NCI-H774 (cell line): ENCODE results near the gene HCST.

Experiments
- DNase-seq: peaks from one replicate; lab custom pipeline; 2025; lab: John Stamatoyannopoulos, UW

The HCST gene

DNA sequence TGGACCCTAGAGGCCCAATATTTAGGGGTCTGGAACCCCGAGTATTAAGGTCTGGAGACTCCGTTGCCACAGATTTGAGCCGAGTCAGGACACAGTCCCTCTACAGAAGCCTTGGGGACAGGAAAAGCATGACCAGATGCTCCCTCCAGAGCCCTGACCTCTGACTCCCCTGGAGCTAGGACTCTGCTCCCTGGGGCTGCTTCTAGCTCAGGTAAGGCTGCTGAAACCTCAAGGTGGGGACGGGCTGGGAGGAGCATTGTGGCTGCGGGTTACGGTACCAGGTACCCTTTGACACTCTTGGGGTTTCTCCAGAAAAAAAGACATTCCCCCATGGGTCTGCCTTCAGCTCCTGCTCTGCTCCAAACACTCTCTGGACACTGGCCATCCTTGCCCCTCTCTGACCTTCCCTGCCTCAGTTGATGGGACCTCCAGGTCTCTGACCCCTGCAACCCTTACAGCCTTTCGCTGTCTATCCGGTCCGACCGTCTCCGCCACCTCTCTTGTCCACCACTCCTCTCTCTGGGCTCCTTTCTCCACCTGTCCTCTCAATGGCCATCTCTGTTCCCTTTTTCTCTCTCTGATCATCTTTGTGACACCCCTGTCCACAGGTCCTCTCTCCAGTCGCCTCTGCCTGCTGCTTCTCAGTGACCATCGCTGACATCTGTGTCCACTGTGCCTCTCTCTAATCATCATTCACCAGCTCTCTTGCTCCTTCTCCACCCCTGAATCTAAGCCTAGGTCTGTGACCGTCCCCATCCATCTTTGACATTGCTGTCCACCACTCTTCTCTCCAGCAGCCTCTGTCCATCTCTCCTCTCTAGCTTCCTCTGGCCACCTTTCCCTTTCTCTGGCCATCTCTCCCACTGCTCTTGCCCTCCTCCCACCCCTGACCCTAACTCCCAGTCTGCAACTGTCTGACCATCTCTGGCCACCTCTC, 35.3 kb downstream of the HCST start:
- no peak for DNase-seq

DNA sequence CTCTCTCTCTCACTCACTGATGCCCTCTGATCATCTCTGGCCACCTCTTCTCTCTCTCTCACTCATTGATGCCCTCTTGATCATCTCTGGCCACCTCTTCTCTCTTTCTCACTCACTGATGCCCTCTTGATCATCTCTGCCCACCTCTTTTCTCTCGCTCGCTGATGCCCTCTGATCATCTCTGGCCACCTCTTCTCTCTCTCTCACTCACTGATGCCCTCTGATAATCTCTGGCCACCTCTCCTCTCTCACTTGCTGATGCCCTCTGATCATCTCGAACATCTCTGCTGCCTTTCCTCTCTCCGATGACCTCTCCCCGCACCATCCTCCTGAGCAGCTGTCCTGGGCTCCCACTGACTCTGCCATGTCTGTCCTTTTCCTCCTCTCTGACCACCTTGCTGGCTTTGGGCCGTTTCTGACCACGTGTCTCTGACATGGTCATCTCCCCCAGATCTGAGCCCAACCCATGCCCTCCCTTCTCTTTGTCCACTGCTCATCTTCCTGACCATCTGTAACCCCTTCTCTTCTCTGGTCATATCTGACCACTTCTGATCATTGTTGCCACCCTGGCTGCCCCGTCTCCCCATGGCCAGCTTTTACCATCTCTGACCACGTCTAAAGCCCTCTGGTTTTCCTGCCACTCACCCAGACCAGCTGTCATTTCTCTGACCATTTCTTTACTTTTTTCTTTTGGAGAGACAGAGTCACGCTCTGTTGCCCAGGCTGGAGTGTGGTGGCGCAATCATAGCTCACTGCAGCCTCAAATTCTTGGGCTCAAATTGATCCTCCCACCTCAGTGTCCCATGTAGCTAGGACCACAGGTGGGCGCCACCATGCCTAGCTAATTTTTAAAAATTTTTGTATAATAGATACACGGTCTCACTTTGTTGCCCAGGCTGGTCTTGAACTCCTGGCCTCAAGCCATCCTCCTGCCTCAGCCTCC, 36.2 kb downstream of the HCST start:
- no peak for DNase-seq

DNA sequence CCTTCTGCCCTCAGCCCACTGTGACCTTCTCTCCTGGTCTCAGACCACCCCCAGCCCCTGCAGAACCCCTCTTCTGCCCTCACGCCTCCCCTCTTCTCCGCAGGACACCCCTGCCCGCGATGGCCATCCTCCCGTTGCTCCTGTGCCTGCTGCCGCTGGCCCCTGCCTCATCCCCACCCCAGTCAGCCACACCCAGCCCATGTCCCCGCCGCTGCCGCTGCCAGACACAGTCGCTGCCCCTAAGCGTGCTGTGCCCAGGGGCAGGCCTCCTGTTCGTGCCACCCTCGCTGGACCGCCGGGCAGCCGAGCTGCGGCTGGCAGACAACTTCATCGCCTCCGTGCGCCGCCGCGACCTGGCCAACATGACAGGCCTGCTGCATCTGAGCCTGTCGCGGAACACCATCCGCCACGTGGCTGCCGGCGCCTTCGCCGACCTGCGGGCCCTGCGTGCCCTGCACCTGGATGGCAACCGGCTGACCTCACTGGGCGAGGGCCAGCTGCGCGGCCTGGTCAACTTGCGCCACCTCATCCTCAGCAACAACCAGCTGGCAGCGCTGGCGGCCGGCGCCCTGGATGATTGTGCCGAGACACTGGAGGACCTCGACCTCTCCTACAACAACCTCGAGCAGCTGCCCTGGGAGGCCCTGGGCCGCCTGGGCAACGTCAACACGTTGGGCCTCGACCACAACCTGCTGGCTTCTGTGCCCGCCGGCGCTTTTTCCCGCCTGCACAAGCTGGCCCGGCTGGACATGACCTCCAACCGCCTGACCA, 37.2 kb downstream of the HCST start:
- DNase-seq: no peak

DNA sequence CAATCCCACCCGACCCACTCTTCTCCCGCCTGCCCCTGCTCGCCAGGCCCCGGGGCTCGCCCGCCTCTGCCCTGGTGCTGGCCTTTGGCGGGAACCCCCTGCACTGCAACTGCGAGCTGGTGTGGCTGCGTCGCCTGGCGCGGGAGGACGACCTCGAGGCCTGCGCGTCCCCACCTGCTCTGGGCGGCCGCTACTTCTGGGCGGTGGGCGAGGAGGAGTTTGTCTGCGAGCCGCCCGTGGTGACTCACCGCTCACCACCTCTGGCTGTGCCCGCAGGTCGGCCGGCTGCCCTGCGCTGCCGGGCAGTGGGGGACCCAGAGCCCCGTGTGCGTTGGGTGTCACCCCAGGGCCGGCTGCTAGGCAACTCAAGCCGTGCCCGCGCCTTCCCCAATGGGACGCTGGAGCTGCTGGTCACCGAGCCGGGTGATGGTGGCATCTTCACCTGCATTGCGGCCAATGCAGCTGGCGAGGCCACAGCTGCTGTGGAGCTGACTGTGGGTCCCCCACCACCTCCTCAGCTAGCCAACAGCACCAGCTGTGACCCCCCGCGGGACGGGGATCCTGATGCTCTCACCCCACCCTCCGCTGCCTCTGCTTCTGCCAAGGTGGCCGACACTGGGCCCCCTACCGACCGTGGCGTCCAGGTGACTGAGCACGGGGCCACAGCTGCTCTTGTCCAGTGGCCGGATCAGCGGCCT, 37.9 kb downstream of the HCST start:
- DNase-seq: no peak

DNA sequence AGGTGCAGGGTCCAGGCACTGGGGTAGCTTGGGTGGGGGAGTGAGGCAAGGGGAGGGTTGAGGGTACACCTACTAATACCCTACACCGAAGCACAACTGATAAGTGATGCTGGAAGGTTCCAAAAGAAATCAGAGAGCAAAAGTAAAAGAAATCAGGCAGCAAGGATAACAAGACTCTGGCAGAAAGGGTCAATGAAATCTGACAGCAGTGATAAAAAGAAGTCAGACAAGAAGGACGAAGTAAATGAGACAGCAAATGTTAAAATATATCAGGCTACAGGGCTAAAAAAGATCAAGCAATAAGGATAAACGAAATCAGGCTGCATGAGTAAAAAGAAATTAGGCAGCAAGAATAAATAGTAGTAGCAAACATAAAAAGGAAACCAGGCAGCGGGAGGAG, 38.5 kb downstream of the HCST start:
- DNase-seq: no peak

DNA sequence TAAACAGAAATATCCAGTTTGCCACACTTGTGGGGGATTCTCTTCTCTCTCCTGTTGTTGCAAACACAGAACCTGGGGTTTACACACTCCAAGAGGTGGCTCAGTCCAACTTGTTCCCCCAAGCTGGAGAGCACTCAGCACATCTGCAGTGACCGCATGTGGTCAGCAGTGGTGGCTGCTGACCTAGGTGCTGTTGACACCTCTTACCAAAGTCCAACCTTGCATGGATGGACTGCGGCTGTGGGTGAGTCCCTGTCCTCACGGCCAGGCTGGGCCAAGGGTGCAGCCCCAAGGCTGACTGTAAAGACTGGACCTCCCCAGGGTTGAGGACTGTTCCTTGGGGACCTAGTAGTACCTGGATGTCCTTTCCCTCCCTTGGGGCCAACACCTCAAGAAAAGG, 39.9 kb downstream of the HCST start:
- DNase-seq: no peak

DNA sequence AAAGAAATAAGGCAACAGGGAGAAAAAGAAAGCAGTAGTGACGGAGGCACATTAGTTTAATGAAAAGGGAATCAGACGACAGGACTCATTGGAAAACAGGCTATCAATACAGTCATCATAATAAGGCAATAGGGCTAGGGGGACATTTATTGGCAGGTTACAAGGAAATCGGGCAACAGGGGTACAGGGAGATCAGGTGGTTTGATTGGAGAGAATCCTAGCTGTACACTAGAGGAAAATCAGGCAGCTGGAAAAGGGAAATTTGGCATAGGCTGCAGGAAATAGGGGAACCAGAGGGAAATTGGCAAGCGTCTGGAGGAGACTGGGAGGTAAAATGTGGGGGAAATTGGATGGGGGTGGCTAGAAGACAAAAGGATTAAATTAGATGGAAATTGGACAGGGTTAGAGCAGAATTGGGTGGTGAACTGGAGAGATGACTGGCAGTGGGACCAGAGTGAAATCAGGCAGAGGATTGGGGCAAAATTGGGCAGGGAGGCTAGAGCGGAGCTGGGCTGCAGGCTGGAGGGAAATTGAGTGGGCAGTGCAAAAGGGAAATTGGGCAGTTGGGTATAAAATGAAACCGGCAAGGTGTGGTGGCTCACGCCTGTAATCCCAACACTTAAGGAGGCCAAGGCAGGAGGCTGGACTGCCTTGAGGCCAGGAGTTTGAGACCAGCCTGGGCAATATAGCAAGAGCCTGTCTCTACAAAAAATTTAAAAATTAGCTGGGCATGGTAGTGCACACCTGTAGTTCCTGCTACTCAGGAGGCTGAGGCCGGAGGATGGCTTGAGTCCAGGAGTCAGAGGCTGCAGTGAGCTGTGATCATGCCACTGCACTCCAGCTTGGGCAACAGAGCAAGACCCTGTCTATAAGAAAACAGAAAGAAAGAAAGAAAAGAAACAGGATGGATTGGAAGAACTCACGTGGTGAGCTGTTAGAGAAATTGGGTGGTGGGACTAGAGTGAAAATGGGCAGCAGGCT, 41.3 kb downstream of the HCST start:
- no peak for DNase-seq

DNA sequence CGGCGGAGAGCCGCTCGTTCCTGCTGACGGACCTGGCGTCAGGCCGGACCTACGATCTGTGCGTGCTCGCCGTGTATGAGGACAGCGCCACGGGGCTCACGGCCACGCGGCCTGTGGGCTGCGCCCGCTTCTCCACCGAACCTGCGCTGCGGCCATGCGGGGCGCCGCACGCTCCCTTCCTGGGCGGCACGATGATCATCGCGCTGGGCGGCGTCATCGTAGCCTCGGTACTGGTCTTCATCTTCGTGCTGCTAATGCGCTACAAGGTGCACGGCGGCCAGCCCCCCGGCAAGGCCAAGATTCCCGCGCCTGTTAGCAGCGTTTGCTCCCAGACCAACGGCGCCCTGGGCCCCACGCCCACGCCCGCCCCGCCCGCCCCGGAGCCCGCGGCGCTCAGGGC, 42.2 kb downstream of the HCST start:
- no peak for DNase-seq

DNA sequence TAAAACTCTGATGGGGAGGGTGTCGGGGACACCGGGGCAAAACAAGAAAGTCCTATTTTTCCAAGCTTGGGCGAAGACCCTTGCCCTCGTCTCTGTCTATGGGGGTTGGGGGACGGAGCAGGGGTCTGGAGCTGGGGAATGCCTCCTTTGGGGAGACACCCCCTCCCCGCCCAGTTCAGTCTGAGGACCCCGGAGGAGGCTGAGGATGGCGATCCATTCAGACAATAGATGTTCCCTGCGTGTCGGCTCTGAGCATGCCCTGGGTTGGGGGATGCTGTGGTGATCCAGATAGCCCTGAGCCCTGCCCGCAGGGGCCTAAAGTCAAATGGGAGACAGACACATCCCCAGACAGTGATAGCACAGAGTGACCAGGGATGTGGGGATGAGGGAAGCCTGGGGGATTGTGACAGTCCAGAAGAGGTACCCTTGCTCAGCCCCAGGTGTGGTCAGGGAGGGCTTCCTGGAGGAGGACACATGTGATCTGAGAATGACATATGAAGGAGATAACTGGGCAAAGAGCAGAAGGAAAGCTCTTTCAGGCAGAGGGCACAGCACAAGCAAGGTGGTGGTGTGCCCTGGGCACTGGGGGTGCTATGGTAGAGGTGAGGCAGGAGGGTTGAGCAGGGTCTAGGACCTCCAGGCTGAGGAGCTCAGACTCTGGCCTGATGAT, 42.9 kb downstream of the HCST start:
- DNase-seq: no peak

DNA sequence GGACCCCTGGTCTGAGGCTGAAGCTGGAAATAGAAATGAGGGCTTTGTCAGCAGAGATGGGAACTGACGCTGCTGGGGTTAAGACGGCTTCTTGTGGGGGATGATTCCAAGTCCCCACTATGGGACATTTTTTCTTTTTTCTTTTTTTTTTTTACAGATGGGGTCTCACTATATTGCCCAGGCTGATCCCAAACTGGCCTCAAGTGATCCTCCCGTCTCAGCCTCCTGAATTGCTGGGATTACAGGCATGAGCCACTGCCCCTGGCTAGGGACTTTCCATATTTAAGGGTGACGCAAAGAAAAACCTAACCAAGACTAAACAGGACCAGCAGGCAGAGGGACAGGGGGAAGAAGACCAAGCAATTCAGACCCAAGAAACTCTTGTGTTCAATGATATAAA, 43.9 kb downstream of the HCST start:
- no peak for DNase-seq

DNA sequence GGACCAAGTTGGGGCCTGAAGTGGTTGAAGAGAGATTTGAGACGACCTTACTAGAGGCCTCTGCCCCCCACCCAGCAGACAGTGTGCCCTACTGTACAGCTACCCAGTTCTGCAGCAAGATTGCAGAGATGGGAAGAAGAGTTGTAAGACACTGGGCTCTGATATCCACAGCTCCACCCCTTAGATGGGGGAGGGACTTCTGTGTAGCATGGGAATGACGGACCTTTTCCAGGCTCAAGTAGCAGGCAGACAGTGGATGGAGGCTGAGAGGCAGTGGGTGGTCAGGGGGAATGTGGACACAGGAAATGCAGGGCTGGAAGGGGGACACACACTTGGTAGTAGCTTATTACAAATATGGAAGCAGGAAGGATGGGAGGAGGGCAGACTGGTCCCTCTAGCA, 46.8 kb downstream of the HCST start:
- no peak for DNase-seq
